GM23338 (cell line): ENCODE measurements around the gene TAF1D. TPM values are rescaled to one million over a fixed set of nuclear protein-coding genes. Genes with fewer than 3 reads are reported as not detected.
A peak's percentile ranks its signal among the peaks of the same experiment; 100 is the strongest.

ENCODE experiments used
- ATAC-seq: fragments of 200-7000 bp; cut with Tn5 transposase; 3 replicates; pipeline ENCODE4 v1.9.1; 2020
- DNase-seq: peaks from one replicate; pipeline ENCODE4 v3.0.0-alpha.2; 2015; ENCODE audit warnings: low spot score
- H2AFZ ChIP-seq: fragments of 200-600 bp; sonication (generic); 2 replicates; pipeline ENCODE4 v1.8.0; 2016; ENCODE audit warnings: antibody characterized with exemption, mild to moderate bottlenecking, moderate library complexity
- H3F3A ChIP-seq: fragments of 200-600 bp; sonication (generic); replicated peaks from 2 replicates; pipeline ENCODE4 v1.8.0; 2017; ENCODE audit warnings: antibody characterized with exemption, mixed run types, low read depth
- H3K27ac ChIP-seq: fragments of 200-600 bp; sonication (generic); 2 replicates; pipeline ENCODE4 v1.6.1; 2016; ENCODE audit warnings: low read depth
- H3K27me3 ChIP-seq: fragments of 200-600 bp; sonication (generic); 2 replicates; pipeline ENCODE4 v1.8.0; 2016; ENCODE audit warnings: mild to moderate bottlenecking, mixed run types, moderate library complexity; ENCODE audit not compliant: insufficient read depth
- H3K36me3 ChIP-seq: fragments of 200-600 bp; sonication (generic); 2 replicates; pipeline ENCODE4 v1.8.0; 2016; ENCODE audit warnings: mild to moderate bottlenecking; ENCODE audit not compliant: insufficient read depth
- H3K4me1 ChIP-seq: fragments of 200-600 bp; sonication (generic); 2 replicates; pipeline ENCODE4 v1.8.0; 2016; ENCODE audit warnings: mild to moderate bottlenecking, moderate library complexity; ENCODE audit not compliant: insufficient read depth
- H3K4me2 ChIP-seq: fragments of 200-600 bp; sonication (generic); 2 replicates; pipeline ENCODE4 v1.7.1; 2017; ENCODE audit warnings: mixed run types
- H3K4me3 ChIP-seq: fragments of 200-600 bp; sonication (generic); 2 replicates; pipeline ENCODE4 v1.6.1; 2016; ENCODE audit warnings: mixed run types
- H3K79me2 ChIP-seq: fragments of 200-600 bp; sonication (generic); replicated peaks from 2 replicates; pipeline ENCODE4 v1.8.0; 2017; ENCODE audit warnings: mild to moderate bottlenecking; ENCODE audit not compliant: insufficient read depth
- H3K9me2 ChIP-seq: fragments of 200-600 bp; sonication (generic); 2 replicates; pipeline ENCODE4 v1.8.0; 2017; ENCODE audit not compliant: insufficient read depth
- H4K20me1 ChIP-seq: fragments of 200-600 bp; sonication (generic); replicated peaks from 2 replicates; pipeline ENCODE4 v1.8.0; 2017; ENCODE audit warnings: mild to moderate bottlenecking; ENCODE audit not compliant: insufficient read depth
- H3K27ac Mint-ChIP-seq: 2 replicates; pipeline ENCODE4 v1.8.0; 2020; ENCODE audit warnings: inconsistent platforms, mild to moderate bottlenecking, moderate library complexity, mixed read lengths
- H3K27me3 Mint-ChIP-seq: 3 replicates; pipeline ENCODE4 v1.8.0; 2022; ENCODE audit warnings: low read depth, mild to moderate bottlenecking, moderate library complexity, mixed read lengths, inconsistent platforms; ENCODE audit not compliant: insufficient read depth, poor library complexity
- H3K36me3 Mint-ChIP-seq: 3 replicates; pipeline ENCODE4 v1.8.0; 2021; ENCODE audit warnings: low read depth, mild to moderate bottlenecking, inconsistent platforms, moderate library complexity, mixed read lengths
- H3K4me1 Mint-ChIP-seq: 3 replicates; pipeline ENCODE4 v1.8.0; 2020; ENCODE audit warnings: mild to moderate bottlenecking, inconsistent platforms, mixed read lengths
- H3K4me3 Mint-ChIP-seq: 3 replicates; pipeline ENCODE4 v1.8.0; 2021; ENCODE audit warnings: moderate library complexity, mild to moderate bottlenecking, inconsistent platforms, mixed read lengths
- H3K9me3 Mint-ChIP-seq: 3 replicates; pipeline ENCODE4 v1.8.0; 2020; ENCODE audit warnings: moderate library complexity, mild to moderate bottlenecking, inconsistent platforms, mixed read lengths
- CREB1 ChIP-seq: fragments of 250-450 bp; sonication (Bioruptor Pico); IDR thresholded peaks from 2 replicates; pipeline ENCODE4 v1.5.0; 2020; ENCODE audit warnings: low read depth, mild to moderate bottlenecking, moderate library complexity
- ETS1 ChIP-seq: IDR thresholded peaks from 2 replicates; pipeline ENCODE4 v1.6.1; 2016; ENCODE audit warnings: antibody characterized with exemption
- NANOG ChIP-seq: IDR thresholded peaks from 2 replicates; pipeline ENCODE4 v1.6.1; 2016; ENCODE audit warnings: antibody characterized with exemption, borderline replicate concordance
- POLR2AphosphoS5 ChIP-seq: IDR thresholded peaks from 2 replicates; pipeline ENCODE4 v1.6.1; 2016; ENCODE audit warnings: antibody characterized with exemption, low read depth
- REST ChIP-seq: IDR thresholded peaks from one replicate; pipeline ENCODE4 v1.6.1; 2018; ENCODE audit warnings: antibody characterized with exemption; ENCODE audit not compliant: unreplicated experiment
- STAT1 ChIP-seq: IDR thresholded peaks from one replicate; pipeline ENCODE4 v1.6.1; 2016; ENCODE audit warnings: antibody characterized with exemption; ENCODE audit not compliant: unreplicated experiment
- ZNF114 ChIP-seq: fragments of 250-450 bp; sonication (Bioruptor Pico); IDR thresholded peaks from 2 replicates; pipeline ENCODE4 v1.5.0; 2020; ENCODE audit warnings: mild to moderate bottlenecking, moderate library complexity
- ZNF331 ChIP-seq: fragments of 250-450 bp; sonication (Bioruptor Pico); IDR thresholded peaks from 2 replicates; pipeline ENCODE4 v1.5.0; 2020; ENCODE audit warnings: low read depth, mild to moderate bottlenecking, moderate library complexity
- ZNF462 ChIP-seq: fragments of 250-450 bp; sonication (Bioruptor Pico); IDR thresholded peaks from 2 replicates; pipeline ENCODE4 v1.5.0; 2020; ENCODE audit warnings: mild to moderate bottlenecking, moderate library complexity
- polyA plus RNA-seq: library from polyadenylated mRNA; unstranded; fragments of >200 nt; fragmentation: Nextera tagmentation; extraction: Ambion mirVana; gene quantifications from 2 replicates; pipeline ENCODE4 v1.2.1, GENCODE V29; 2016
- total RNA-seq: library from RNA; depleted of rRNA; stranded (reverse); fragments of >200 nt; shearing (Covaris generic); gene quantifications from 2 replicates; pipeline ENCODE4 v1.2.3, GENCODE V29; 2014
- TF ChIP-seq, protein P1 (sequence below), 2 experiments: fragments of 200-600 bp in 1 of 2; sonication (generic) in 1 of 2; conservative IDR thresholded peaks; 2 replicates each; pipeline versions ENCODE4 v1.5.1 to v1.6.1; 2016 to 2017; ENCODE audit warnings: antibody characterized with exemption in 2 of 2, low read depth in 2 of 2, mild to moderate bottlenecking in 2 of 2, moderate library complexity in 1 of 2

TAF1D gene
- total and polyA plus RNA-seq, 2 experiments from 2014 or later: 240 to 246 TPM

DNA sequence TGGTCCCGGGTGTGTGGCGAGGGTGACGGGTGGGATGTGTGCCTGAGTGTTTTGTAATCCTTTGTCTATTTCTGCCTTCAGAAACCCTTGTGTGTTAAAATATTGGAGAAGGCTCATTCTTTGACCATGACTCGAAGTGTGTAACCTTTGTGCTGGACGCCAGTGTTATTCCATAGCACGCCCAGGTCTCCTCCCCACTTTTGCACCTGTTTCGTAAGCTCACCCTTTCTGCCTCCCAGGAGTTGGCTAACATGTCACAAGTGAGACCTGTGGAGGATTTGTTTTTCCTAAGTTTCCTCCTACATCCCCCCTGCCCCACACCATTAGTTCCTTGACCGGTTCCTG lies 559 bp upstream of the TAF1D start (continued):
- TF ChIP-seq ZNF462 (CRISPR knock-in tag) (no peak), REST (no peak), CREB1 (CRISPR knock-in tag) (no peak)

GRCh38 chr11:93740730-93741093 lies 583 bp downstream of the TAF1D start:
- Histone ChIP-seq H3K9me2 (no peaks in the 10 kb centered on the region), H3K36me3 (peaks cover 43% of the 10 kb centered on the region), H2AFZ (no peak overlapping the region), H3K4me2 (peak overlapping the region; percentile 80), H3K27ac (peak overlapping the region; percentile 90), H4K20me1 (peaks cover 35% of the 10 kb centered on the region), H3K79me2 (peaks cover 81% of the 10 kb centered on the region), H3K4me3 (peak overlapping the region; percentile 63), H3K4me1 (peaks cover 22% of the 10 kb centered on the region), H3K27me3 (no peaks in the 10 kb centered on the region), H3F3A (peaks cover 22% of the 10 kb centered on the region)
- ATAC-seq (peak; percentile 55), DNase-seq (peak; percentile 63)
- Mint-ChIP-seq H3K36me3 (peaks cover 57% of the 10 kb centered on the region), H3K27ac (peak overlapping the region; percentile 100), H3K27me3 (peaks cover 22% of the 10 kb centered on the region), H3K9me3 (peaks cover 7% of the 10 kb centered on the region; the same call in 2 of the 3 replicates), H3K4me1 (peaks cover 43% of the 10 kb centered on the region), H3K4me3 (peak overlapping the region; percentile 100)
- TF ChIP-seq ZNF331 (CRISPR knock-in tag): no peak
- TF ChIP-seq NANOG: no peak
- no peak for TF ChIP-seq ETS1
- no peak for TF ChIP-seq ZNF114 (CRISPR knock-in tag)
- no peak for TF ChIP-seq STAT1
- TF ChIP-seq, protein P1, sequence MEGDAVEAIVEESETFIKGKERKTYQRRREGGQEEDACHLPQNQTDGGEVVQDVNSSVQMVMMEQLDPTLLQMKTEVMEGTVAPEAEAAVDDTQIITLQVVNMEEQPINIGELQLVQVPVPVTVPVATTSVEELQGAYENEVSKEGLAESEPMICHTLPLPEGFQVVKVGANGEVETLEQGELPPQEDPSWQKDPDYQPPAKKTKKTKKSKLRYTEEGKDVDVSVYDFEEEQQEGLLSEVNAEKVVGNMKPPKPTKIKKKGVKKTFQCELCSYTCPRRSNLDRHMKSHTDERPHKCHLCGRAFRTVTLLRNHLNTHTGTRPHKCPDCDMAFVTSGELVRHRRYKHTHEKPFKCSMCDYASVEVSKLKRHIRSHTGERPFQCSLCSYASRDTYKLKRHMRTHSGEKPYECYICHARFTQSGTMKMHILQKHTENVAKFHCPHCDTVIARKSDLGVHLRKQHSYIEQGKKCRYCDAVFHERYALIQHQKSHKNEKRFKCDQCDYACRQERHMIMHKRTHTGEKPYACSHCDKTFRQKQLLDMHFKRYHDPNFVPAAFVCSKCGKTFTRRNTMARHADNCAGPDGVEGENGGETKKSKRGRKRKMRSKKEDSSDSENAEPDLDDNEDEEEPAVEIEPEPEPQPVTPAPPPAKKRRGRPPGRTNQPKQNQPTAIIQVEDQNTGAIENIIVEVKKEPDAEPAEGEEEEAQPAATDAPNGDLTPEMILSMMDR (conservative IDR thresholded peaks at IDR 0.05; ENCODE audit: low read depth in 2 of 2): no peak
- no peak for TF ChIP-seq POLR2AphosphoS5
